ENCODE results near the gene RBL2.
"Not testable (repeated sequence)": the region's sequence is repeated elsewhere in the genome, so short reads cannot be mapped to it uniquely, and the experiment has no call there.

Gene RBL2

GRCh38 chr16:53530741-53531140 lies 96.5 kb downstream of the RBL2 start:
- DNase-seq = no peak

DNA sequence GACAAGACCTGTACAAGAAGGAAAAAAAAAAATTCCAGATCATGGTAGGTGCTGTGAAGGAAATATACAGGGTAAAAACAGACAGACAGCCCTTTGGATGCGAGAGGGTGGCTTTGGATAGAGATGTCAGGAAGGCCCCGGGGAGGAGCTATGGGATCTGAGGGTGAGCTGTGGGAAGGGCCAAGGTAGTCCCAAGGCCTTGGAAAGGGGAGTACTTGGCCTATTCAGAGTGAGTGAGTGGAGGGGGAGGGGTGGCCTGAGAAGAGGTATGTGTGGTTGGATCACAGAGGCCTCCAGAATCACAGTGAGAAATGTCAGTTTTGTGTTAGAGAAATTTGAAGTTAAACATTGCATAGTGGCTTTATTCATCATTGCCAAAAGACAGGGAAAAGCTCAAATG lies 99.9 kb downstream of the RBL2 start:
- DNase-seq = no peak

DNA sequence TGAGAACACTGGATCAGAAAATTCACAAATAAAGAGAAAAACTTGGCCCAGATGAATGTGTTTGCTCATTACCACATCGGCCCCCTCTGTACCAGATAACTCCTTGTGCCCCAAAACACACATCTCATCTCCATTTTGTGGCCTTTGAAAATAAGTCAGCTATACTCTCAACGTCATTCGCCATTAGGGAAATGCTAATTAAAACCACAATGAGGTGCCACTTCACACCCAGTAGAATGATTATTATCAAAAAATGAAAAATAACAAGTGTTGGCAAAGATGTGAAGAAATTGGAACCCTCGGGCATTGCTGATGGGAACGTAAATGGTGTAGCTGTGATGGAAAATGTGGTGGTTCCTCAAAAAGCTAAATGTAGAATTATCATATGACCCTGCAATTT lies 103.4 kb downstream of the RBL2 start:
- no peak for DNase-seq

GRCh38 chr16:53539346-53539745 lies 105.1 kb downstream of the RBL2 start:
- not testable (repeated sequence) for DNase-seq

GRCh38 chr16:53539759-53540718 lies 105.8 kb downstream of the RBL2 start:
- DNase-seq = not testable (repeated sequence)
